ENCODE measurements around the gene EYA2.

The EYA2 gene

GRCh38 chr20:47156301-47157137, 261.9 kb downstream of the EYA2 start:
- DNase-seq (ENCODE audit: low read depth in 2 of 2), result no peak
- H3K4me3 ChIP-seq (replicated peaks in 1 of 2; ENCODE audit: low read depth in 2 of 2, low read length in 2 of 2), result no peak overlapping the region
- TF ChIP-seq CTCF (IDR thresholded peaks at IDR 0.05; ENCODE audit: low read depth, low read length), result no peak

DNA sequence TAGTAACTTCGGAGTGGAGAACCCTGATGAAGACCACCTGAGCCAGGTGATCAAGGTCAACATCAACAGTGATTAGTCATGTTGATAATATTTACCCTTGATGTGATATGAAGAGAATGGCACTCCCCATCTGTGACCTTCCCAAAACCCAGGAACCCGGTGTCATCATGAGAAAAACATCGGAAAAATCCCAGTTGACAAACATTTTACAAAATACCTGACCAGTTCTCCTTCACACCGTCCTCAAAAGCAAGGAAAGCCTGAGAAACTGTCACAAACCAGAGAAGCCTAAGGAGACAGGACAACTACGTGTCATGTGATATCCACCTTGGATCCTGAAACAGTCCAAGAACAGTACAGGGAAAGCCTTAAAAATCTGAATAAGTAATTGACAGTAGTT, 264.5 kb downstream of the EYA2 start:
- no peak for TF ChIP-seq CTCF (IDR thresholded peaks at IDR 0.05; ENCODE audit: low read depth, low read length)
- no peak overlapping the region for H3K4me3 ChIP-seq (replicated peaks in 1 of 2; ENCODE audit: low read depth in 2 of 2, low read length in 2 of 2)
- DNase-seq (ENCODE audit: low read depth in 2 of 2), result no peak

DNA sequence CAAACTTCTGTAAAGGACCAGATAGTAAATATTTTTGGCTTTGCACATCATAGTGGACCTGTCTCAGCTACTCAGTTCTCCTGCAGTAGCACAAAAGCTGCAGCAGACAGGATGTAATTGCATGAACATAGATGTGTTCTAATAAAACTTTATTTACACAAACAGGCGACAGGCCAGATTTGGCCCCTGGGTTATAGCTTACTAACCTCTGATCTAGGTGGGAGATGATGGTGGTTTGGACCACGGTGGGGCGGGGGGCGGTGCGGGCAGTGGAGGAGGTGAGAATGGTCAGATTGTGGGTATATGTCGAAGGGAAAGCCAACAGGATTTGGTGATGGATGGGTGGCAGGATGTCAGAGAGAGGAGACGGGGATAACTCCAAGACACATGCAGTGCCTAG, 265.6 kb downstream of the EYA2 start:
- no peak overlapping the region for H3K4me3 ChIP-seq (replicated peaks in 1 of 2; ENCODE audit: low read depth in 2 of 2, low read length in 2 of 2)
- DNase-seq (ENCODE audit: low read depth in 2 of 2), result no peak

GRCh38 chr20:47160992-47161391, 266.3 kb downstream of the EYA2 start:
- H3K4me3 ChIP-seq (replicated peaks in 1 of 2; ENCODE audit: low read depth in 2 of 2, low read length in 2 of 2), result no peak overlapping the region
- TF ChIP-seq CTCF (IDR thresholded peaks at IDR 0.05; ENCODE audit: low read depth, low read length), result no peak
- DNase-seq (ENCODE audit: low read depth in 2 of 2), result no peak

More for the DNA sequence above, 265.6 kb downstream of the EYA2 start:
- no peak for TF ChIP-seq CTCF (IDR thresholded peaks at IDR 0.05; ENCODE audit: low read depth, low read length)

DNA sequence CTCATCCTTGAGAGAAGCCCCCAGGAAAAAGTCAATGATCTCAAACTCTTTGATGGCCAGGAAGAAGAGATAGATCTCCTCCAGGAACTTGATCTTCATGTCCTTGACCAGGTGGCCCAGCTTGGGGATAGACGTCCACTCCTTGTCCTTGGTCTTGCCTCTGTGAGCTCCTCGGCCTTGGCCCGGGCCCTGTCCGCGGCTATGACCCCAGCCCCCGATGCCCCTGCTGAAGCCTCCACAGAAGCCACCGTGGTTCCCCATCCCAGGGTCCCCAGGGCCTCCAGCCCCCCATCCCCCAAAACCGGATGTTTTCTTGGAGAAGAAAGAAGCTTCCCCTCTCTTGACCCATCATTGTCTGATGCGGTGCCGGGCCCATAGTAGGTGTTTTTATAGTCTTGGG, 266.8 kb downstream of the EYA2 start:
- DNase-seq (ENCODE audit: low read depth in 2 of 2), result no peak
- H3K4me3 ChIP-seq (replicated peaks in 1 of 2; ENCODE audit: low read depth in 2 of 2, low read length in 2 of 2), result no peak overlapping the region
- no peak for TF ChIP-seq CTCF (IDR thresholded peaks at IDR 0.05; ENCODE audit: low read depth, low read length)

- no peak for DNase-seq (ENCODE audit: low read depth in 2 of 2)
- no peak for TF ChIP-seq CTCF (IDR thresholded peaks at IDR 0.05; ENCODE audit: low read depth, low read length)
- no peak overlapping the region for H3K4me3 ChIP-seq (replicated peaks in 1 of 2; ENCODE audit: low read depth in 2 of 2, low read length in 2 of 2)
These were observed 269.5 kb downstream of the EYA2 start for GRCh38 chr20:47164140-47164539.
